Endothelial cell of umbilical vein (primary cell): Measurements from ENCODE around the gene ACAT2. TPM values are rescaled to one million over a fixed set of nuclear protein-coding genes. Genes with fewer than 3 reads are reported as not detected.

Source experiments
- BruUV-seq: library from RNA; stranded (reverse); fragments of 400-500 nt; replicated peaks from 2 replicates; lab custom pipeline; 2021; lab: Mats Ljungman, UMichigan
- CTCF ChIA-PET: fragments of 300-600, 350-600 bp; sonication (Branson Sonifier 250); formaldehyde crosslinking; loops from one replicate; lab custom pipeline; 2021; ENCODE audit warnings: antibody characterized with exemption, inconsistent platforms; lab: Charles Lee
- POLR2A ChIA-PET: fragments of 300-600, 350-600 bp; sonication (Branson Sonifier 250); formaldehyde crosslinking; loops from one replicate; lab custom pipeline; 2021; ENCODE audit warnings: antibody characterized with exemption, inconsistent platforms; lab: Charles Lee
- DNase-seq: peaks from one replicate; pipeline ENCODE4 v3.0.0-alpha.2; 2011; ENCODE audit warnings: low read depth, low spot score
- FAIRE-seq: peaks from 2 replicates; lab custom pipeline; 2011; peaks lifted over from hg19 to GRCh38; lab: Jason Lieb, UNC
- H2AFZ ChIP-seq: 2 replicates; pipeline ENCODE4 v1.6.0; 2012; ENCODE audit warnings: low read depth, low read length, control low read depth, inconsistent platforms
- H3K27ac ChIP-seq: 2 replicates; pipeline ENCODE4 v1.5.1; 2011; ENCODE audit warnings: low read depth, mild to moderate bottlenecking, control low read depth, low read length, moderate library complexity; ENCODE audit not compliant: insufficient read depth
- H3K27me3 ChIP-seq, 2 experiments: 2 replicates each; pipeline versions ENCODE4 v1.6.0 to v1.6.1; 2011; ENCODE audit warnings: low read length in 2 of 2, mixed read lengths in 1 of 2; ENCODE audit not compliant: control insufficient read depth in 2 of 2, insufficient read depth in 2 of 2
- H3K36me3 ChIP-seq, 2 experiments: 2 replicates in 1 of 2; 3 replicates in 1 of 2; pipeline ENCODE4 v1.5.1; 2011; ENCODE audit warnings: low read length in 2 of 2, mild to moderate bottlenecking in 1 of 2, moderate library complexity in 1 of 2; ENCODE audit not compliant: control insufficient read depth in 2 of 2, insufficient read depth in 2 of 2; ENCODE audit errors: extremely low read depth in 1 of 2
- H3K4me1 ChIP-seq: 3 replicates; pipeline ENCODE4 v1.5.1; 2011; ENCODE audit warnings: mild to moderate bottlenecking, low read length; ENCODE audit not compliant: control insufficient read depth, insufficient read depth; ENCODE audit errors: extremely low read depth
- H3K4me2 ChIP-seq: 2 replicates; pipeline ENCODE4 v1.6.1; 2011; ENCODE audit warnings: low read length, control low read depth, mixed read lengths; ENCODE audit not compliant: insufficient read depth
- H3K4me3 ChIP-seq, 3 experiments: fragments of 200-600 bp in 1 of 3; sonication (generic), shearing (Covaris generic) in 1 of 3; replicated peaks in 1 of 3; 2 replicates each; pipeline ENCODE4 v1.5.1; 2011 to 2016; ENCODE audit warnings: control low read depth in 3 of 3, low read length in 3 of 3, mild to moderate bottlenecking in 2 of 3, inconsistent platforms in 1 of 3, low read depth in 1 of 3, moderate library complexity in 1 of 3; ENCODE audit not compliant: insufficient read depth in 1 of 3
- H3K79me2 ChIP-seq: 2 replicates; pipeline ENCODE4 v1.6.0; 2012; ENCODE audit warnings: low read length, inconsistent platforms; ENCODE audit not compliant: control insufficient read depth, insufficient read depth
- H3K9ac ChIP-seq: replicated peaks from 2 replicates; pipeline ENCODE3; 2011; ENCODE audit warnings: low read length, control low read depth; ENCODE audit not compliant: insufficient read depth; ENCODE audit errors: extremely low read depth
- H3K9me1 ChIP-seq: replicated peaks from 3 replicates; pipeline ENCODE4 v1.6.0; 2011; ENCODE audit warnings: mild to moderate bottlenecking, low read length; ENCODE audit not compliant: control insufficient read depth, insufficient read depth; ENCODE audit errors: extremely low read depth
- H3K9me3 ChIP-seq: replicated peaks from 2 replicates; pipeline ENCODE4 v1.5.1; 2012; ENCODE audit warnings: low read length, inconsistent platforms; ENCODE audit not compliant: control insufficient read depth, insufficient read depth
- H4K20me1 ChIP-seq: replicated peaks from 2 replicates; pipeline ENCODE3; 2011; ENCODE audit warnings: mild to moderate bottlenecking, low read length; ENCODE audit not compliant: control insufficient read depth, insufficient read depth; ENCODE audit errors: extremely low read depth
- EZH2 ChIP-seq: IDR thresholded peaks from 2 replicates; pipeline ENCODE4 v1.6.1; 2012; ENCODE audit warnings: borderline replicate concordance, low read depth, mild to moderate bottlenecking, moderate library complexity, low read length, inconsistent platforms; ENCODE audit not compliant: severe bottlenecking
- FOS ChIP-seq: IDR thresholded peaks from 2 replicates; pipeline ENCODE4 v1.6.1; 2011; ENCODE audit warnings: mild to moderate bottlenecking, low read length, moderate library complexity, borderline replicate concordance; ENCODE audit not compliant: insufficient read depth
- GATA2 ChIP-seq: IDR thresholded peaks from 2 replicates; pipeline ENCODE4 v1.7.0; 2011; ENCODE audit warnings: low read depth, mild to moderate bottlenecking, moderate library complexity, mixed read lengths, low read length; ENCODE audit not compliant: insufficient read length, insufficient read depth
- JUN ChIP-seq: IDR thresholded peaks from 2 replicates; pipeline ENCODE4 v1.6.1; 2011; ENCODE audit warnings: borderline replicate concordance, low read depth; ENCODE audit not compliant: insufficient read length, insufficient read depth
- MAX ChIP-seq: IDR thresholded peaks from 2 replicates; pipeline ENCODE4 v1.6.1; 2011; ENCODE audit not compliant: insufficient read depth, insufficient read length
- MYC ChIP-seq: IDR thresholded peaks from one replicate; pipeline ENCODE4 v1.6.1; 2011; ENCODE audit warnings: mild to moderate bottlenecking, low read depth, low read length
- POLR2A ChIP-seq: IDR thresholded peaks from 2 replicates; pipeline ENCODE4 v1.6.1; 2012; ENCODE audit warnings: low read depth, mild to moderate bottlenecking, control low read depth, low read length
- POLR2AphosphoS5 ChIP-seq: IDR thresholded peaks from 2 replicates; pipeline ENCODE4 v1.6.1; 2012; ENCODE audit warnings: low read depth, mild to moderate bottlenecking, control low read depth, low read length, moderate library complexity; ENCODE audit not compliant: insufficient read depth
- dilution Hi-C: fragments of 300-500 bp; cut with MboI; formaldehyde crosslinking; loops from one replicate; pipeline ENCODE4 v1.15.0; 2019; ENCODE audit warnings: low sequenced_read_pairs; ENCODE audit not compliant: extremely low pct_ligation_motif_present
- intact Hi-C: fragments of 100-400 bp; cut with micrococcal nuclease; formaldehyde crosslinking; loops from one replicate; pipeline ENCODE4 v1.10.0; 2022
- polyA plus RNA-seq, 4 experiments: library from polyadenylated mRNA; depleted of rRNA in 3 of 4; stranded (reverse) in 3 of 4; unstranded in 1 of 4; fragments of >200 nt; gene quantifications; 2 replicates each; pipeline versions ENCODE4 v1.2.1 to v1.2.3, GENCODE V29; 2011 to 2012; ENCODE audit warnings: missing spikeins in 1 of 4
- total RNA-seq: library from RNA; stranded (reverse); gene quantifications from 2 replicates; pipeline ENCODE4 v1.2.3, GENCODE V29; 2021
- TF ChIP-seq, protein P1 (sequence below), 2 donors: IDR thresholded peaks; 1 replicate in 1 of 2; 2 replicates in 1 of 2; pipeline ENCODE4 v1.5.1; 2011; ENCODE audit warnings: low read length in 2 of 2, mild to moderate bottlenecking in 2 of 2, moderate library complexity in 2 of 2, control low read depth in 1 of 2, inconsistent platforms in 1 of 2, low read depth in 1 of 2; ENCODE audit not compliant: insufficient read depth in 1 of 2; ENCODE audit errors: extremely low read depth in 1 of 2

Gene ACAT2
- total and polyA plus RNA-seq, 2 donors (not counting 3 experiments of a cell fraction or from before 2014, with no cell fraction given): 44.6 to 114 TPM

GRCh38 chr6:159762681-159763293 lies 942 bp downstream of the ACAT2 start:
- Histone ChIP-seq H3K27ac (peak overlapping the region; percentile 85), H3K9me1 (no peaks in the 10 kb centered on the region), H3K9me3 (no peaks in the 10 kb centered on the region), H4K20me1 (no peaks in the 10 kb centered on the region), H3K4me3 (peak overlapping the region; percentile 71 to 97 (median 92)), H3K36me3 (peaks cover 12% of the 10 kb centered on the region in 2 experiments), H3K9ac (peak overlapping the region; percentile 83), H3K27me3 (no peaks in the 10 kb centered on the region), H3K79me2 (peaks cover 16% of the 10 kb centered on the region), H3K4me1 (peaks cover 20% of the 10 kb centered on the region), H3K4me2 (peak overlapping the region; percentile 70), H2AFZ (peak overlapping the region; percentile 82)
- ChIA-PET POLR2A (interaction anchor here (0.7 kb wide), 1 partner anchor 26 kb away, joined by 7 read pairs; no protein-coding TSS in a partner anchor), CTCF (interaction anchor here (0.7 kb wide), 1 partner anchor 10 kb away, joined by 3 read pairs; no protein-coding TSS in a partner anchor)
- intact Hi-C loops (loop anchor here (1.0 kb wide), 3 partner anchors 27 to 71 kb away; partner anchors contain the start of genes TCP1 and WTAP), dilution Hi-C loops (no loop called here)
- DNase-seq (no peak), FAIRE-seq (no peak)
- TSS peak; percentile 45 for BruUV-seq
- no peak for TF ChIP-seq MAX
- TF ChIP-seq POLR2A: no peak
- TF ChIP-seq EZH2: no peak
- TF ChIP-seq POLR2AphosphoS5: no peak

DNA sequence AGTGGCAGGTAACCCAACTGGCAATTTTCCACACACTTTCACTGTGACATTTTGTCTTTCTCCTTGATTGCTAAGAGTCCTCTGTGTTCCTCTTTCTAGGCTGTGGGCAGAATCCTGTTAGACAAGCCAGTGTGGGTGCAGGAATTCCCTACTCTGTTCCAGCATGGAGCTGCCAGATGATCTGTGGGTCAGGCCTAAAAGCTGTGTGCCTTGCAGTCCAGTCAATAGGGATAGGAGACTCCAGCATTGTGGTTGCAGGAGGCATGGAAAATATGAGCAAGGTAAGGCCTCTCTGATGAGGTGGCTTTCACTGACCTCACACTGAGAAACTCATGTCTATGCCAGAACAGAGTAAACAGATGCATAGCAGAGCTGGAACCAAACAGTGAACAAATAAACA lies 5.1 kb downstream of the ACAT2 start:
- ChIA-PET CTCF (no interaction called here), POLR2A (no interaction called here)
- Histone ChIP-seq H3K9ac (no peak overlapping the region), H4K20me1 (no peaks in the 10 kb centered on the region), H3K79me2 (peaks cover 16% of the 10 kb centered on the region), H2AFZ (no peak overlapping the region), H3K4me1 (peaks cover 7% of the 10 kb centered on the region), H3K9me1 (no peaks in the 10 kb centered on the region), H3K4me3 (no peak overlapping the region), H3K27me3 (no peaks in the 10 kb centered on the region), H3K4me2 (no peak overlapping the region), H3K27ac (no peak overlapping the region), H3K9me3 (no peaks in the 10 kb centered on the region), H3K36me3 (peaks cover 13 to 14% of the 10 kb centered on the region in 2 experiments)
- no TSS peak for BruUV-seq
- TF ChIP-seq MYC: no peak
- no peak for TF ChIP-seq POLR2AphosphoS5
- no peak for TF ChIP-seq MAX
- TF ChIP-seq, protein P1, sequence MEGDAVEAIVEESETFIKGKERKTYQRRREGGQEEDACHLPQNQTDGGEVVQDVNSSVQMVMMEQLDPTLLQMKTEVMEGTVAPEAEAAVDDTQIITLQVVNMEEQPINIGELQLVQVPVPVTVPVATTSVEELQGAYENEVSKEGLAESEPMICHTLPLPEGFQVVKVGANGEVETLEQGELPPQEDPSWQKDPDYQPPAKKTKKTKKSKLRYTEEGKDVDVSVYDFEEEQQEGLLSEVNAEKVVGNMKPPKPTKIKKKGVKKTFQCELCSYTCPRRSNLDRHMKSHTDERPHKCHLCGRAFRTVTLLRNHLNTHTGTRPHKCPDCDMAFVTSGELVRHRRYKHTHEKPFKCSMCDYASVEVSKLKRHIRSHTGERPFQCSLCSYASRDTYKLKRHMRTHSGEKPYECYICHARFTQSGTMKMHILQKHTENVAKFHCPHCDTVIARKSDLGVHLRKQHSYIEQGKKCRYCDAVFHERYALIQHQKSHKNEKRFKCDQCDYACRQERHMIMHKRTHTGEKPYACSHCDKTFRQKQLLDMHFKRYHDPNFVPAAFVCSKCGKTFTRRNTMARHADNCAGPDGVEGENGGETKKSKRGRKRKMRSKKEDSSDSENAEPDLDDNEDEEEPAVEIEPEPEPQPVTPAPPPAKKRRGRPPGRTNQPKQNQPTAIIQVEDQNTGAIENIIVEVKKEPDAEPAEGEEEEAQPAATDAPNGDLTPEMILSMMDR (IDR thresholded peaks at IDR 0.05; ENCODE audit: extremely low read depth in 1 of 2, insufficient read depth in 1 of 2, low read depth in 1 of 2, low read length in 2 of 2): no peak
- no peak for TF ChIP-seq POLR2A
- TF ChIP-seq JUN: no peak
- no peak for TF ChIP-seq EZH2
- TF ChIP-seq GATA2: no peak
- no peak for TF ChIP-seq FOS
- FAIRE-seq (no peak), DNase-seq (no peak)
- intact Hi-C loops: no loop called here
- dilution Hi-C loops: no loop called here
